B cell (primary cell): ENCODE results near the gene CELA2A.

ENCODE experiments used
- EZH2 ChIP-seq: IDR thresholded peaks from 2 replicates; pipeline ENCODE4 v1.6.1; 2012; ENCODE audit warnings: borderline replicate concordance, low read depth, mild to moderate bottlenecking, moderate library complexity, low read length; ENCODE audit not compliant: insufficient read depth, poor library complexity, severe bottlenecking
- TF ChIP-seq, protein P1 (sequence below): fragments of 200-600 bp; IDR thresholded peaks from one replicate; pipeline ENCODE4 v1.8.0; 2022; ENCODE audit warnings: antibody characterized with exemption, mild to moderate bottlenecking

GRCh38 chr1:15424146-15424667, 32.3 kb upstream of the CELA2A start:
- TF ChIP-seq, protein P1, sequence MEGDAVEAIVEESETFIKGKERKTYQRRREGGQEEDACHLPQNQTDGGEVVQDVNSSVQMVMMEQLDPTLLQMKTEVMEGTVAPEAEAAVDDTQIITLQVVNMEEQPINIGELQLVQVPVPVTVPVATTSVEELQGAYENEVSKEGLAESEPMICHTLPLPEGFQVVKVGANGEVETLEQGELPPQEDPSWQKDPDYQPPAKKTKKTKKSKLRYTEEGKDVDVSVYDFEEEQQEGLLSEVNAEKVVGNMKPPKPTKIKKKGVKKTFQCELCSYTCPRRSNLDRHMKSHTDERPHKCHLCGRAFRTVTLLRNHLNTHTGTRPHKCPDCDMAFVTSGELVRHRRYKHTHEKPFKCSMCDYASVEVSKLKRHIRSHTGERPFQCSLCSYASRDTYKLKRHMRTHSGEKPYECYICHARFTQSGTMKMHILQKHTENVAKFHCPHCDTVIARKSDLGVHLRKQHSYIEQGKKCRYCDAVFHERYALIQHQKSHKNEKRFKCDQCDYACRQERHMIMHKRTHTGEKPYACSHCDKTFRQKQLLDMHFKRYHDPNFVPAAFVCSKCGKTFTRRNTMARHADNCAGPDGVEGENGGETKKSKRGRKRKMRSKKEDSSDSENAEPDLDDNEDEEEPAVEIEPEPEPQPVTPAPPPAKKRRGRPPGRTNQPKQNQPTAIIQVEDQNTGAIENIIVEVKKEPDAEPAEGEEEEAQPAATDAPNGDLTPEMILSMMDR = no peak
- no peak for TF ChIP-seq EZH2
